B cell (primary cell): Measurements from ENCODE around the gene SART1.

Experiments
- CTCF ChIP-seq: fragments of 200-600 bp; IDR thresholded peaks from one replicate; pipeline ENCODE4 v1.8.0; 2022; ENCODE audit warnings: antibody characterized with exemption, mild to moderate bottlenecking
- EZH2 ChIP-seq: IDR thresholded peaks from 2 replicates; pipeline ENCODE4 v1.6.1; 2012; ENCODE audit warnings: borderline replicate concordance, low read depth, mild to moderate bottlenecking, moderate library complexity, low read length; ENCODE audit not compliant: insufficient read depth, poor library complexity, severe bottlenecking

- TF ChIP-seq CTCF, result no peak
- TF ChIP-seq EZH2, result no peak
These were observed 16.8 kb upstream of the SART1 start for GRCh38 chr11:65944767-65945166.
